COLO668 (cell line): ENCODE results near the gene PI3.
"Not testable (repeated sequence)": the region's sequence is repeated elsewhere in the genome, so short reads cannot be mapped to it uniquely, and the experiment has no call there.

Experiments used
- DNase-seq: peaks from one replicate; lab custom pipeline; 2025; ENCODE audit not compliant: unreplicated experiment; lab: John Stamatoyannopoulos, UW

The PI3 gene

GRCh38 chr20:45174434-45175364 is at the start of gene PI3:
TSS of gene PI3 (plus strand) at chr20:45174902. CDS start at chr20:45174923, 21 bp downstream.
- DNase-seq, result no peak

- no peak for DNase-seq
Measured at GRCh38 chr20:45128099-45128498, 46.6 kb upstream of the PI3 start.

- DNase-seq, result no peak
Measured at GRCh38 chr20:45136911-45137310, 37.8 kb upstream of the PI3 start.

- peak; percentile 66 for DNase-seq
Measured at GRCh38 chr20:45138561-45139300, 36.0 kb upstream of the PI3 start.

- DNase-seq, result not testable (repeated sequence)
Measured at GRCh38 chr20:45139733-45140375, 34.8 kb upstream of the PI3 start.

- DNase-seq, result no peak
Measured at GRCh38 chr20:45140836-45141235, 33.9 kb upstream of the PI3 start.

- DNase-seq, result no peak
Measured at GRCh38 chr20:45149062-45149461, 25.6 kb upstream of the PI3 start.

- no peak for DNase-seq
Measured at GRCh38 chr20:45152405-45152804, 22.3 kb upstream of the PI3 start.

GRCh38 chr20:45153147-45153546 is 21.6 kb upstream of the PI3 start:
- DNase-seq, result no peak

GRCh38 chr20:45153752-45154151 is 20.9 kb upstream of the PI3 start:
- DNase-seq, result no peak

GRCh38 chr20:45154183-45154582 is 20.5 kb upstream of the PI3 start:
- DNase-seq, result no peak

- not testable (repeated sequence) for DNase-seq
Measured at GRCh38 chr20:45154794-45155193, 19.9 kb upstream of the PI3 start.

GRCh38 chr20:45156713-45157112 is 18.0 kb upstream of the PI3 start:
- no peak for DNase-seq

GRCh38 chr20:45157962-45158361 is 16.7 kb upstream of the PI3 start:
- DNase-seq, result no peak

GRCh38 chr20:45163083-45163803 is 11.5 kb upstream of the PI3 start:
- DNase-seq, result no peak

- DNase-seq, result no peak
Measured at GRCh38 chr20:45164906-45165305, 9.8 kb upstream of the PI3 start.

GRCh38 chr20:45173522-45173921 is 1.2 kb upstream of the PI3 start:
- no peak for DNase-seq

- DNase-seq, result no peak
Measured at GRCh38 chr20:45176526-45177267, 2.0 kb downstream of the PI3 start.

- DNase-seq, result no peak
Measured at GRCh38 chr20:45179166-45179565, 4.5 kb downstream of the PI3 start.

- DNase-seq, result no peak
Measured at GRCh38 chr20:45181639-45182038, 6.9 kb downstream of the PI3 start.
